ENCODE measurements around the gene KRTAP5-6. TPM values are rescaled to one million over a fixed set of nuclear protein-coding genes. Genes with fewer than 3 reads are reported as not detected.
"Not testable (repeated sequence)": the region's sequence is repeated elsewhere in the genome, so short reads cannot be mapped to it uniquely, and the experiment has no call there.

Gene KRTAP5-6
- total and polyA plus RNA-seq, 7 donors, result not detected

GRCh38 chr11:1684886-1685874, 11.8 kb upstream of the KRTAP5-6 start:
- DNase-seq, result not testable (repeated sequence)

GRCh38 chr11:1686220-1686619, 10.8 kb upstream of the KRTAP5-6 start:
- intact Hi-C loops (cut with DNase I); H3K4me1 ChIP-seq; ATAC-seq; DNase-seq; H3K4me3 ChIP-seq; H3K36me3 ChIP-seq (ENCODE audit: insufficient read depth in 1 of 2, low read depth in 1 of 2); H3K27ac ChIP-seq; H3K9me3 ChIP-seq: not testable (repeated sequence)
- peaks cover 0 to 23% (median 2%) of the 10 kb centered on the region in 3 donors for H3K27me3 ChIP-seq (ENCODE audit: insufficient read depth in 3 of 3, low read length in 2 of 3)
- 72 to 83% (median 74%) methylated on average over 11 to 12 of the region's 15 CpGs for WGBS, 3 donors

More at GRCh38 chr11:1684886-1685874, 11.8 kb upstream of the KRTAP5-6 start:
- ATAC-seq; intact Hi-C loops (cut with DNase I); H3K9me3 ChIP-seq; H3K4me1 ChIP-seq; H3K36me3 ChIP-seq (ENCODE audit: insufficient read depth in 1 of 2, low read depth in 1 of 2); H3K27ac ChIP-seq; H3K4me3 ChIP-seq: not testable (repeated sequence)
- peaks cover 0 to 28% (median 4%) of the 10 kb centered on the region in 3 donors for H3K27me3 ChIP-seq (ENCODE audit: insufficient read depth in 3 of 3, low read length in 2 of 3)
- WGBS, 3 donors, result 75 to 87% (median 87%) methylated on average over 9 to 15 of the region's 18 CpGs

GRCh38 chr11:1688336-1688947, 8.6 kb upstream of the KRTAP5-6 start:
- H3K27ac ChIP-seq; H3K4me1 ChIP-seq; DNase-seq; H3K36me3 ChIP-seq (ENCODE audit: insufficient read depth in 1 of 2, low read depth in 1 of 2); ATAC-seq; intact Hi-C loops (cut with DNase I); H3K9me3 ChIP-seq; H3K4me3 ChIP-seq: not testable (repeated sequence)
- H3K27me3 ChIP-seq (ENCODE audit: insufficient read depth in 3 of 3, low read length in 2 of 3), result peaks cover 0 to 12% (median 2%) of the 10 kb centered on the region in 3 donors
- 69 to 79% (median 73%) methylated on average over 17 to 19 of the region's 19 CpGs for WGBS, 3 donors

GRCh38 chr11:1689250-1690166, 7.5 kb upstream of the KRTAP5-6 start:
- not testable (repeated sequence) for H3K4me1 ChIP-seq; ATAC-seq; H3K9me3 ChIP-seq; H3K36me3 ChIP-seq (ENCODE audit: insufficient read depth in 1 of 2, low read depth in 1 of 2); DNase-seq; H3K4me3 ChIP-seq; H3K27ac ChIP-seq
- WGBS, 3 donors, result 70 to 76% (median 71%) methylated on average over 19 to 31 of the region's 32 CpGs
- H3K27me3 ChIP-seq (ENCODE audit: insufficient read depth in 3 of 3, low read length in 2 of 3), result peaks cover 0 to 12% (median 2%) of the 10 kb centered on the region in 3 donors
- intact Hi-C loops (cut with DNase I), result loop anchor here (5.0 kb wide), 3 partner anchors 37 to 463 kb away; no protein-coding TSS in a partner anchor

- Histone ChIP-seq H3K27ac (no peak overlapping the region), H3K9me3 (no peaks in the 10 kb centered on the region), H3K4me3 (no peak overlapping the region), H3K36me3 (ENCODE audit: insufficient read depth in 1 of 2, low read depth in 1 of 2) (no peaks in the 10 kb centered on the region), H3K27me3 (ENCODE audit: insufficient read depth in 3 of 3, low read length in 2 of 3) (peaks cover 0 to 12% (median 2%) of the 10 kb centered on the region in 3 donors), H3K4me1 (peaks cover 6% of the 10 kb centered on the region)
- 79 to 81% (median 79%) methylated on average over 22 of the region's 22 CpGs for WGBS, 3 donors
- ATAC-seq (no peak), DNase-seq (no peak)
- intact Hi-C loops (cut with DNase I), result loop anchor here (5.0 kb wide), 3 partner anchors 38 to 462 kb away; no protein-coding TSS in a partner anchor
- no peak for TF ChIP-seq CTCF (IDR thresholded peaks at IDR 0.05)
Observed at GRCh38 chr11:1690167-1691025, 6.6 kb upstream of the KRTAP5-6 start.
